Activated T-cell treated with anti-CD3 and anti-CD28 coated beads, Interleukin-2, amount 50 U/mL, for 72 hours (primary cell): ENCODE results near the gene PIP5K1B. TPM values are rescaled to one million over a fixed set of nuclear protein-coding genes. Genes with fewer than 3 reads are reported as not detected.

ENCODE experiments used
- ATAC-seq, 2 donors: fragments of 150-1000 bp; cut with Tn5 transposase; replicated peaks in 1 of 2; 2 replicates each; pipeline ENCODE4 v1.10.0; 2021; ENCODE audit warnings: moderate library complexity in 2 of 2, mild to moderate bottlenecking in 1 of 2
- DNase-seq, 2 donors: peaks; one replicate each; pipeline ENCODE4 v3.0.0; 2021 to 2022; ENCODE audit warnings: mixed read lengths in 1 of 2
- H3K27ac Mint-ChIP-seq: one replicate; pipeline ENCODE4 v1.8.0; 2022; ENCODE audit warnings: mild to moderate bottlenecking, moderate library complexity, mixed read lengths
- H3K27me3 Mint-ChIP-seq: one replicate; pipeline ENCODE4 v1.8.0; 2022; ENCODE audit warnings: low read depth, mixed read lengths
- H3K36me3 Mint-ChIP-seq, 2 donors: one replicate each; pipeline ENCODE4 v1.8.0; 2022; ENCODE audit warnings: mixed read lengths in 2 of 2, mild to moderate bottlenecking in 1 of 2; ENCODE audit not compliant: insufficient read depth in 2 of 2
- H3K4me1 Mint-ChIP-seq: one replicate; pipeline ENCODE4 v1.8.0; 2022; ENCODE audit warnings: low read depth, mixed read lengths
- H3K4me3 Mint-ChIP-seq, 2 donors: one replicate each; pipeline ENCODE4 v1.8.0; 2022; ENCODE audit warnings: mild to moderate bottlenecking in 2 of 2, mixed read lengths in 2 of 2, moderate library complexity in 2 of 2
- H3K9me3 Mint-ChIP-seq, 2 donors: one replicate each; pipeline ENCODE4 v1.8.0; 2022; ENCODE audit warnings: mixed read lengths in 2 of 2
- total RNA-seq, 2 donors: library from RNA; stranded (reverse); gene quantifications; one replicate each; pipeline ENCODE4 v1.2.3, GENCODE V29; 2022

Gene PIP5K1B
- total RNA-seq, 2 donors from 2014 or later: 2.5 to 2.8 TPM

GRCh38 chr9:68912561-68912960, 207.5 kb downstream of the PIP5K1B start:
- no peak overlapping the region for H3K27ac Mint-ChIP-seq
- H3K4me1 Mint-ChIP-seq: peaks cover 10% of the 10 kb centered on the region
- no peaks in the 10 kb centered on the region for H3K36me3 Mint-ChIP-seq
- H3K9me3 Mint-ChIP-seq: peaks cover 0 to 1% of the 10 kb centered on the region in 2 donors
- H3K27me3 Mint-ChIP-seq: peaks cover 12% of the 10 kb centered on the region
- no peak overlapping the region for H3K4me3 Mint-ChIP-seq
- ATAC-seq: no peak
- no peak for DNase-seq

DNA sequence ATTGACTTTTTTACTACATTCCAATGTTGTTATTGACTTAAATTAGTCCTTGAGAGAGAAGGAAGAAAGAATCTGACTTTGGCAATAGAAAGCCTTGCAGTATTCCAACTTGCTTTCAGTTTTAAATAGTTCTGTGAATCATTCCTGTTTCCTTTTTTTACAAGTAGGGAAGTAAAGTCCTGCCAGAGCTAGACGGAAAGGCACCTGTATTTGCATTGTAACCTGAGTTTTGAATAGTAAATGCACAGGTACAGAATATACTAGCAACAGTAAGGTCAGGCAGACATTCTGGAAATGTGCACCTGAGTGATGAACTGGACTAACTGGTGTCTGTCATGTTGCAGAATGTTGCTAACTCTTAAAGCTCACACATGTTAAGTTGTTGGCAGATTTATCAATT, 208.0 kb downstream of the PIP5K1B start:
- H3K36me3 Mint-ChIP-seq: no peaks in the 10 kb centered on the region
- no peak overlapping the region for H3K27ac Mint-ChIP-seq
- H3K4me3 Mint-ChIP-seq: no peak overlapping the region
- peaks cover 0 to 1% of the 10 kb centered on the region in 2 donors for H3K9me3 Mint-ChIP-seq
- peaks cover 12% of the 10 kb centered on the region for H3K27me3 Mint-ChIP-seq
- DNase-seq (no peak), ATAC-seq (no peak)
- H3K4me1 Mint-ChIP-seq: peaks cover 10% of the 10 kb centered on the region

GRCh38 chr9:68914751-68915150, 209.7 kb downstream of the PIP5K1B start:
- H3K27me3 Mint-ChIP-seq: peaks cover 12% of the 10 kb centered on the region
- peaks cover 15% of the 10 kb centered on the region for H3K4me1 Mint-ChIP-seq
- H3K36me3 Mint-ChIP-seq: no peaks in the 10 kb centered on the region
- ATAC-seq (no peak), DNase-seq (no peak)
- H3K27ac Mint-ChIP-seq: no peak overlapping the region
- H3K9me3 Mint-ChIP-seq: peaks cover 0 to 1% of the 10 kb centered on the region in 2 donors
- no peak overlapping the region for H3K4me3 Mint-ChIP-seq

DNA sequence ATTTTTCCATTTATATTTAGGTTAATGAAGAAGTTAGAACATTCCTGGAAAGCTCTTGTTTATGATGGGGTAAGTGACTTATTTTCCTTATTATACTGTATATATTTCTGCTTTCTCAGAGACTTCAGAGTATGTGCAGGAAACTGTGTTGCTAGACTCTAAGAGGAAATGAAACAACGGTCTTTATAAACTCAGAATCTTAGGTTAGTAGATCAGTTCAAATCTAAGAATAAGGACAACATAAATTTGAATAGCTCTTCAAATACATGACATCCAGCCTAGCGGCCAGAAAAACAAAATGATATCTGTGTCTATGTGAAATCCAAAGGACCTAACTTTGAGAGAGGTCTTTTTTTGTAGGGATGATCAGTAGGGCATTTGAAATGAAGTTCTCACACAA, 214.6 kb downstream of the PIP5K1B start:
- Mint-ChIP-seq H3K27me3 (no peaks in the 10 kb centered on the region), H3K9me3 (no peaks in the 10 kb centered on the region), H3K36me3 (no peaks in the 10 kb centered on the region), H3K27ac (no peak overlapping the region), H3K4me1 (peaks cover 9% of the 10 kb centered on the region), H3K4me3 (no peak overlapping the region)
- DNase-seq (no peak), ATAC-seq (no peak)

DNA sequence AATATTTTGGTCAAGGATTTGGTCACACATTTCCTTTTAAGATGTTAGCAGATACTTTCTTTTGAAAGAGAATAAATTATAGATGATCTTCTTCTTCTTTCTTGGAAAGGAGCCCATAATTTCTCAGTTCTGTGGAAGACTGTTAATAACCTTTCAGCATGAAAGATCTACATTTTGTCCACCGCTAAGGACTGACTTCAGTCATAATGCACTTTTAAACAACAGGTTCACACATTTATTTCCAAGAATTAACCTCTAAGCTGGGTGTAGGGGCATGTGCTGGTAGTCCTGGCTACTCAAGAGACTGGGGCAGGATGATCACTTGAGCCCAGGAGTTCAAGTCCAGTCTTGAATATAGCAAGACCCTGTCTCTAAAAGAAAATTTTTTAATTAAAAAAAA, 215.9 kb downstream of the PIP5K1B start:
- ATAC-seq (no peak), DNase-seq (no peak)
- no peaks in the 10 kb centered on the region for H3K9me3 Mint-ChIP-seq
- peak overlapping the region; percentile 38 for H3K27ac Mint-ChIP-seq
- H3K4me3 Mint-ChIP-seq: no peak overlapping the region
- H3K27me3 Mint-ChIP-seq: no peaks in the 10 kb centered on the region
- peaks cover 9% of the 10 kb centered on the region for H3K4me1 Mint-ChIP-seq
- H3K36me3 Mint-ChIP-seq: no peaks in the 10 kb centered on the region

DNA sequence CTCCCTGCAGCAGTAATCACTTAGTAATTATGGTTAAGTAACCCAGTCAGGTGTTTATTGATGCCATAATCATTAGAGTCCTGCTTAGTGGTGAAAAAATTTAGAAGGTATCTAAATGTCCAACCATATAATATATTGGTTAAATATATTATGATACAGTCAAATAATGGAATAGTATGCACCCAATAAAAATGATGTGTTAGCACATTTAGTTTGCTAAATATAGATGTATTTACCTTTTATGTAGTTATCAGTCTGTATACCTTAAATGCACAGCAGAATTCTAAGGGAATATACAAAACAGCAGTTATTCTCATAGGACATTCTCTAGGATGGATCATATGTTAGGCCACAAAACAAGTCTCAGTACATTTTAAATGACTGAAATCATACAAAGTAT, 218.4 kb downstream of the PIP5K1B start:
- no peaks in the 10 kb centered on the region for H3K9me3 Mint-ChIP-seq
- no peak for DNase-seq
- no peaks in the 10 kb centered on the region for H3K36me3 Mint-ChIP-seq

GRCh38 chr9:68925175-68925574, 220.1 kb downstream of the PIP5K1B start:
- H3K27me3 Mint-ChIP-seq: peaks cover 13% of the 10 kb centered on the region
- no peak for DNase-seq
- ATAC-seq: no peak

More for the DNA sequence above, 218.4 kb downstream of the PIP5K1B start:
- Mint-ChIP-seq H3K27ac (no peak overlapping the region), H3K4me1 (peaks cover 9% of the 10 kb centered on the region), H3K27me3 (no peaks in the 10 kb centered on the region), H3K4me3 (no peak overlapping the region)
- no peak for ATAC-seq

GRCh38 chr9:68927165-68927564, 222.1 kb downstream of the PIP5K1B start:
- H3K27me3 Mint-ChIP-seq: peaks cover 27% of the 10 kb centered on the region
- H3K4me1 Mint-ChIP-seq: peaks cover 15% of the 10 kb centered on the region
- no peak for ATAC-seq
- H3K27ac Mint-ChIP-seq: no peak overlapping the region
- H3K36me3 Mint-ChIP-seq: peaks cover 0 to 4% of the 10 kb centered on the region in 2 donors
- no peak for DNase-seq
- H3K9me3 Mint-ChIP-seq: no peaks in the 10 kb centered on the region
- H3K4me3 Mint-ChIP-seq: no peak overlapping the region

More at GRCh38 chr9:68925175-68925574, 220.1 kb downstream of the PIP5K1B start:
- Mint-ChIP-seq H3K4me1 (no peaks in the 10 kb centered on the region), H3K36me3 (peaks cover 0 to 4% of the 10 kb centered on the region in 2 donors), H3K9me3 (no peaks in the 10 kb centered on the region), H3K4me3 (no peak overlapping the region), H3K27ac (no peak overlapping the region)

GRCh38 chr9:68931821-68932220, 226.8 kb downstream of the PIP5K1B start:
- H3K27me3 Mint-ChIP-seq: peaks cover 54% of the 10 kb centered on the region
- DNase-seq (no peak), ATAC-seq (peak; percentile 7 to 25)
- no peaks in the 10 kb centered on the region for H3K9me3 Mint-ChIP-seq
- H3K4me1 Mint-ChIP-seq: peaks cover 33% of the 10 kb centered on the region
- peaks cover 0 to 4% of the 10 kb centered on the region in 2 donors for H3K36me3 Mint-ChIP-seq
- no peak overlapping the region for H3K4me3 Mint-ChIP-seq
- no peak overlapping the region for H3K27ac Mint-ChIP-seq

DNA sequence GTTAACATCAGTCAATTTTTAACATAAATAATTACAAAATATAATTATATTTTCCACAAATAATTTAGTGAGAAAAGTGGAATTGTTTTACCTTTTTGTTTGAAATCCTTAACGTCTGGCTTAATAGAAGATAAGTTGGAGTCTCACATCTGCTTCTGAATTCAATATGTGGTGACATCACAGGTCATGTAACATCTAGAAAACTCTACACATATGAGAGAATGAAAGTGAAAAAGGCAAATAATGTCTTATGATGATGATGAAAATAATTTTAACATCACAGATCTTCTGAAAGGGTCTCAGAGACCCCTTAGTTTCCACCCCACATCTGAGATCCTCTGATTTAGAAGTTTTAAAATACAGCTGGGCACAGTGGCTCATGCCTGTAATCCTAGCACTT, 227.4 kb downstream of the PIP5K1B start:
- ATAC-seq: no peak
- peaks cover 0 to 4% of the 10 kb centered on the region in 2 donors for H3K36me3 Mint-ChIP-seq
- H3K4me1 Mint-ChIP-seq: peaks cover 33% of the 10 kb centered on the region
- H3K27me3 Mint-ChIP-seq: peaks cover 60% of the 10 kb centered on the region
- no peak for DNase-seq
- no peak overlapping the region for H3K27ac Mint-ChIP-seq
- no peaks in the 10 kb centered on the region for H3K9me3 Mint-ChIP-seq
- H3K4me3 Mint-ChIP-seq: no peak overlapping the region

DNA sequence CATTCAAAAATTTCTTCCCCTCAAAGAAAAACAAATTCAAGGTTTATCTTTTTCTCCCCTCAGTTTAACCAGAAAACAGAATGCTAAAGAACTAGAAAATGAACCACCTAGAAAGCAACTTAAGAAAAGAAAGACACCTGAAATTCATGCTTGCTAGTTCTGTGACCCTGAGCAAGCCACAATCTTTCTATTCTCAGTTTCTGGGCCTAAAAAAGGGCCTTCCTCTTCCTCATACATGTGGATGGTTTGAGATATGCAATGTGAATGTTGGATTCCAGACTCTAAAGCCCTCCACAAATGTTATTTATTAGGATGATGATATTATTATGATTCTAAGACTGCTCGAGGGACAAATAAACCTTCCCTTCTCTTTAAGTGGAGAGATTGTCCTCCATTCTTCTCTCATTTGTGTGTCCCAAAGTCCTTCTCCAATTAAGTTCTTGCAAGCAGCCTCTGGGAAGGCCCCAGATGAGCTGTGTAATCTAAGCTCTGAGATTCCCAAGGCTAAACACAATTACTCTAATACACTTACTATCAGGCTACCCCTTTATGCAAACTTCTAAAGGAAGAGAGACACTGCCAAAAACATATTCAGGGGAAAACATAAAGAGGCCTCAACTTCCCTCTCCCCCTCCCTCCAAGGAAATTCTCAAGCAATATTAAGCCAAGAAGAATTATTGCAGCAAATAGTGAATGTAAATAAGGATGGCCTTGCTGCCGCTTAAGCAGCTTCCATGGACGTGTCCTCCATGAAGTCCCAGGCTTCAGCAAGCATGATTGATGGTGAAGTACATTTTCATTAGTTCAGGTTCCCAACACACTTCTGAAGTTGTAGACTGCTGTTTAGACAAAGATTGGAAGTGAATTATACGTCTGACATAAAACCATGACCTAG, 228.6 kb downstream of the PIP5K1B start:
- H3K4me1 Mint-ChIP-seq: peaks cover 33% of the 10 kb centered on the region
- DNase-seq: no peak
- no peak for ATAC-seq
- peak overlapping the region; percentile 41 to 46 for H3K4me3 Mint-ChIP-seq
- peaks cover 70% of the 10 kb centered on the region for H3K27me3 Mint-ChIP-seq
- H3K36me3 Mint-ChIP-seq: peaks cover 0 to 4% of the 10 kb centered on the region in 2 donors
- H3K9me3 Mint-ChIP-seq: no peaks in the 10 kb centered on the region
- no peak overlapping the region for H3K27ac Mint-ChIP-seq

GRCh38 chr9:68934329-68934644, 229.2 kb downstream of the PIP5K1B start:
- Mint-ChIP-seq H3K36me3 (peaks cover 2 to 6% of the 10 kb centered on the region in 2 donors), H3K4me1 (peaks cover 33% of the 10 kb centered on the region), H3K4me3 (no peak overlapping the region), H3K27me3 (peaks cover 70% of the 10 kb centered on the region), H3K27ac (no peak overlapping the region), H3K9me3 (peaks cover 0 to 1% of the 10 kb centered on the region in 2 donors)
- DNase-seq (no peak), ATAC-seq (no peak)

DNA sequence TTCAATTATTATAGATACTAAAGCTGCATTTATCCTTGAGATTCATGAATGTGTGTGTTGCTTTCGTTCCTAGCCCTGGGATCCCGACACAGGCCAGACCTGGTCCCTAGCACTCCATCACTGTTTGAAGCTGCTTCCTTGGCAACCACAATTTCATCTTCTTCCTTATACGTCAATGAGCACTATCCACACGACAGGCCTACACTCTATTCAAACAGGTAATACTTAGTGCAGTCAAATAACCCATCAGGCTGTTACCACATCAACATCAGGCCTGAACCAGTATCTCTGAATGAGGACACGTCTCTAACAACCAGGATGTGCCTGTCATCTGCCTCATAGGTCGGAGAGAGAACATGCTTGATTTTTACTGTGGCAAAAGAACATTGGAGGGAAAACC, 235.5 kb downstream of the PIP5K1B start:
- no peak for ATAC-seq
- H3K4me1 Mint-ChIP-seq: peaks cover 5% of the 10 kb centered on the region
- DNase-seq: no peak
- no peak overlapping the region for H3K27ac Mint-ChIP-seq
- peaks cover 2% of the 10 kb centered on the region in 2 donors for H3K36me3 Mint-ChIP-seq
- H3K27me3 Mint-ChIP-seq: peaks cover 32% of the 10 kb centered on the region
- no peak overlapping the region for H3K4me3 Mint-ChIP-seq
- H3K9me3 Mint-ChIP-seq: peaks cover 0 to 1% of the 10 kb centered on the region in 2 donors
